Fibroblast of lung (primary cell): ENCODE results near the gene LPCAT3.

Experiments used
- CTCF ChIP-seq, 2 donors: IDR thresholded peaks in 1 of 2; conservative IDR thresholded peaks in 1 of 2; 1 replicate in 1 of 2; 2 replicates in 1 of 2; pipeline ENCODE4 v1.5.1; 2011 to 2012; ENCODE audit warnings: low read length in 2 of 2, control low read depth in 1 of 2, inconsistent platforms in 1 of 2, low read depth in 1 of 2, mild to moderate bottlenecking in 1 of 2
- EZH2 ChIP-seq: IDR thresholded peaks from 2 replicates; pipeline ENCODE4 v1.5.1; 2012; ENCODE audit warnings: low read length, control low read depth, mild to moderate bottlenecking; ENCODE audit errors: missing control alignments

- no peak for TF ChIP-seq CTCF (conservative IDR thresholded peaks at IDR 0.05 in 1 of 2, IDR thresholded peaks at IDR 0.05 in 1 of 2; ENCODE audit: low read depth in 1 of 2, low read length in 2 of 2)
- TF ChIP-seq EZH2, result no peak
Observed at GRCh38 chr12:6928703-6929407, 89.4 kb downstream of the LPCAT3 start.
